ENCODE data around the gene SNX6. TPM values are rescaled to one million over a fixed set of nuclear protein-coding genes. Genes with fewer than 3 reads are reported as not detected.
A peak's percentile ranks its signal among the peaks of the same experiment; 100 is the strongest.
"Not testable (repeated sequence)": the region's sequence is repeated elsewhere in the genome, so short reads cannot be mapped to it uniquely, and the experiment has no call there.

SNX6 gene
- total RNA-seq (2014; rRNA removed; shearing (Covaris generic)), result 166 and 192 TPM in 2 replicates

DNA sequence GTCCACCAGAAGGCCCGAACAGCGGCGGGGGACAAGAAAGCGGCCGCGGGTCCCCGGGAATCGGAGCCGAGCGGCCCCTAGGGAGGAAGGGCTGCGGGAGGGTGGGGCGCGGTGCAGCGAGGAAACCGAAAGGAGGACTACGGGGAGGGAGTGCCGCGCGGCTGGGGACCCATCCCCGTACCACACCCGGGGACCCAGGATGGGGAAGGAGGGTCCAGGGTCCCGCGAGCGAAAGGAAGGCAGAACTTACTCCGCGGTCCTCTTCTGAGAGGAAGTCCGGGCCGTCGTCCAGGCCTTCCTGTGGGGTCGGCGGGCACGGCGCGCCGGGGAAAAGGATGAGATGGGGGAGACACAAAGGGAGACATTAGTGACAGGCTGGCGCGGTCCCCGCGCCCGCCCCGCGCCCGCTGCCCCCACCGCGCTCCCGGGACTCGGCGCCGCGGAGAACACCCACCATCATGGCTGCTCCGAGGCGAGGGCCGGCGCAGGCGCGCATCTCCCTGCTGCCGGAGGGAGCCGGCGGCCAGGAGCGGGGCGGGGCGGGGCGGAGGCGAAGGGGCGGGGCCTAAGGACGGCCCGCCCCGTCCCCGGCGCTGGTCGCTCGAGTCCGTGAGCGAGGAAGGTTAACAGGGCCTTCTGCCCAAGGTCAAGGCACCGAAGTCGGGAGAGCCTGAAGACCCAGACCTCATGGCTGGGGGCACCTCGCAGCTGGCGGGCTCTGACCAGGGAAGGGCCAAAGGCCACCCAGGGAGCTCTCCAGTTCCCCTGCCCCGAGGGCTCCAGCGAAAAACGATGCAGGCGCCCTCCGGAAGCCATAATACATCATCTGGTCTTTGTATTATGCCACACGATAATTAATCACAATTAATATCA lies at the start of gene SNX6:
SNX6 (minus strand) TSS at position 492 of the 873 bp plus-strand sequence; CDS start at position 460, 32 bp downstream.
- DNase-seq (ENCODE audit: low read depth), result peak; percentile 89

DNA sequence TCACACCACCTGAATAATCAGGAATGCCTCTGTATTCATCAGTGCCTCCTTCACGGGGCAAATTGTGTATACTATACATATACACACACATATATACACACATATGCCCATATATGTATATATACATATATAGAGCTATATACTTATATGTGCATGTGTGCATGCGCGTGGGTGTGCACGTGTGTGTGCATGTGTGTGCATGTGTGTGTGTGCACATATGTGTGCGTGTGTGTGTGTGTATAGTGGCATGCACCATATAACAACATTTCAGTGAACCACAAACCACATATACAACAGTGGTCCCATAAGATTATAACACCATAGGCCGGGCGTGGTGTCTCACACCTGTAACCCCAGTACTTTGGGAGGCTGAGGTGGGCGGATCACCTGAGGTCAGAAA lies 48.8 kb upstream of the SNX6 start:
- DNase-seq (ENCODE audit: low read depth), result no peak

DNA sequence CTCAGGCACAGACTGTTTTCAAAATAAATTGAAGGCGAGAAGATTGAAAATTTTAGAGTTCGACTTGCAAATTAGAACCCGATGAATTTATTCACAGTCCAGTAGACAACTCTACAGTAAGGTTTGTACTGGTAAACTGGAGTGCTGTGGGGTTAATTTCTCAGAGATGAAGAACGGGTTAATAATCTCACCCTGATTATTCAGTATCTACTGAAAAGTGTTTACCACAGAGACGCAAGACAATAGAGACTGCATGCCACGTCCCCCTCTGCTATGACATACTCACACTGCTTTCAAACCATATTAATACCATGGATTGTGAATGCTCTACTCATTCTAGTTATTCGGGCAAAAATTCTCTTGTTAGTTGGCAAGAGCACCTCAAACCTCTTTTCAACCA lies 48.4 kb upstream of the SNX6 start:
- no peak for DNase-seq (ENCODE audit: low read depth)

DNA sequence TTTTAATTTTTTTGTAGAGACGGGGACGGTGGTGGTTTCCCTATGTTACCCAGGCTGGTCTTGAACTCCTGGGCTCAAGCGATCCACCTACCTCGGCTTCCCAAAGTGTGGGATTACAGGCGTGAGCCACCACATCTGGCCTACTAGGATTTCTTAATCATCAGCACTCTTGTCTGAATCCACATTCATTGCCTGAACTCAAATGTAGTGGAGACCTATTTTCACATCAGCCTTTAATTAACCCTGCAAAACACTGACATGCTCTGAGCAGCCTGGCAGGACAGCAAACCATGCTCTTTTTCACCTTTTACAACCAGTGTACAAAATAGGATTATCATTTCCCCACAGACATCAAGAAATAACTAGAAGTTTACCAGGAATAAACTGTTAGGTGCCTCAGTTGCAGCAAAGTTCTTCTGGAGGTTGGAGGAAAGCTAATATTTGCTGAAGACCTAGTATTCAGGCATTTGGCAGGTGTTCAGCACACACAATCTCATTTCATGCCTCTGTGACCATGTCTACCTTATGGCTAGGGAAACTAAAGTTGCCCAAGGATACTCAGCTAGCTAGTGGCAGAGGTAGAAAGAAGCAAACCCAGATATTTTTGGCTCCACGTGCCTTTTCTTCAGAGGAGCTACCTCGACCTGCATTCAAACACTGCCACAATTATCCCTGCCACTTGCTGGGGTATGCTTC lies 46.7 kb upstream of the SNX6 start:
- DNase-seq (ENCODE audit: low read depth), result no peak

DNA sequence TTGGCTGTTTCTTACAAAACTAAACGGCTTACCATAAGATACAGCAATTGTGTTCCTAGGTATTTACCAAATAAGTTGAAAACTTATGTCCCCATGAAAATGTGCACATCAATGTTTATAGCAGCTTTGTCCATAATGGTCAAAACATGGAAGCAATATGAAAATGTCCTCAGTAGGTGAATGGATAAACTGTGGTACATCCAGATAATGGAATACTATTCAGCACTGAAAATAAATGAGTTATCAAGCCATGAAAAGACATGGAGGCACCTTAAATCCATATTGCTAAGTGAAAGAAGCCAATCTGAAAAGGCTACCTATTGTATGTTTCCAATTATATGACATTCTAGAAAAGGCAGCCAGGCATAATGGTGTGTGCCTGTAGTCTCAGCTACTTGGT lies 43.8 kb upstream of the SNX6 start:
- DNase-seq (ENCODE audit: low read depth), result no peak

DNA sequence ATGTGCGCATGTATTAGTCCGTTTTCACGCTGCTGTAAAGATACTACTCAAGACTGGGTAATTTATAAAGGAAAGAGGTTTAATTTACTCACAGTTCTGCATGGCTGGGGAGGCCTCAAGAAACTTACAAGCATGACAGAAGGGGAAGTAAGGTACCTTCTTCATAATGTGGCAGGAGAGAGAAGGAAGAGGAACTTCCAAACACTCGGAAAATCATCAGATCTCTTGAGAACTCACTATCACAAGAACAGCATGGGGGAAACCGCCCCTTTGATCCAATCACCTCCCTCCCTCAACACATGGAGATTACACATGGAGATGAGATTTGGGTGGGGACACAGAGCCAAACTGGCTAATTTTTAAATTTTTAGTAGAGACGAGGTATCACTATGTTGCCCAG lies 41.8 kb upstream of the SNX6 start:
- no peak for DNase-seq (ENCODE audit: low read depth)

DNA sequence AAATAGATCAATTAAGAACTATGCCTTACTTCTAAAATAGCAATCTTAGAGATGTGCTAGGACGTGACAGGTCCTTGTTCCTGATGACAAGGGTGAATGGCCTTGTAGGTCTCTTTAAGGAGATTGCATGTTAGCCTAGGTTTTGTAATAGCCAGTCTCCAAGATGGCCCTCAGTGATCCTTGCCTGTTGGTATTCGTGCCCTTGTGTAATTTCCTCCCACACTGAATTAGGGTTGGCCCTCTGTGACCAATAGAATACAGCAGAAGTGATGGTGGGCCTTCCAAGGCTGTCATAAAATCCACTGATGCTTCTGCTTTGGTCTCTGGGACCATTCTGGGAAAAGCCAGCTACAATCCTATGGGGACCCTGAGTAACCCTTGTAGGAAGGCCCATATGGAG lies 38.2 kb upstream of the SNX6 start:
- DNase-seq (ENCODE audit: low read depth), result no peak

DNA sequence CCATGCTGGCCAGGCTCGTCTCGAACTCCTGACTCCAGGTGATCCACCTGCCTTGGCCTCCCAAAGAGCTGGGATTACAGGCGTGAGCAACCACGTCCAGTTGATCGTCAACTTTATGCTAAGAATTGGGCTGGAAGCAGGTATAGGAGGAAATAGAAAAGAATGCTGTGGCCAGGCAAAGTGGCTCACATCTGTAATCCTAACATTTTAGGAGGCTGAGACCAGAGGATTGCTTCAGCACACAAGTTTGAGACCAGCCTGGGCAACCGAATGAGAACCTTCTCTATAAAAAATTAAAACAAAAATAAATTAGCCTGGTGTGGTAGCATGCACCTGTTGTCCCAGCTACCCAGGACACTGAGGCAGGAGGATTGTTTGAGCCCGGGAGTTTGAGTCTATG lies 37.1 kb upstream of the SNX6 start:
- DNase-seq (ENCODE audit: low read depth), result no peak

DNA sequence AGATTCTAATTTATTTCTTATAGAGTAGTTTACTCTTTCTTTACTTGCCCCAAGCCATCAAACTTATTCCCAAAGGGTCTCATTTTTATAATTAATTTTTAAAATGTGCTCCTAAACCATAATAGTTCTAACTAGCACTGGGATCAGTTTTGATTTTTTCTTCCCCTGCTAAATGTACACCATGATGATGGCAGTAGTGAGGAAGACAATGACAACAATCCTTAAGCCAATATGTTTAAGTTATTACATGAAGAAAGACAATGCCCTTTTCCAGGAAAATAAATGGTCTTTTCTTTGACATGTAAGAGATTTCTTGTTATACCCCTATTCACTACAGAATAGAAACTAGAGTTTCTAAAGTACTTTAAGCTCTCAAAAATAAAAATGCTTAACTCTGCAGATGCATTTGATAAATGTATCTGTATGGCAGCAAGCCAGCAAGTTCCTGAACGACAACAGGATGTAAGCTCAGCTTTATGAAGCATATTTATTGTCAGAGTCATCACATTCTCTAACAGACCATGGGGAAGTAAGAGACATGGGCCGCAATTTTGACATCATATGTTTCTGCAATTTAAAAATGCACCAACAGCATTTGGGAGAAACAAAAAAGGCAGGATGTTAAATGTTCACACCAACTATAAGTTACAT lies 36.0 kb upstream of the SNX6 start:
- peak; percentile 74 for DNase-seq (ENCODE audit: low read depth)

DNA sequence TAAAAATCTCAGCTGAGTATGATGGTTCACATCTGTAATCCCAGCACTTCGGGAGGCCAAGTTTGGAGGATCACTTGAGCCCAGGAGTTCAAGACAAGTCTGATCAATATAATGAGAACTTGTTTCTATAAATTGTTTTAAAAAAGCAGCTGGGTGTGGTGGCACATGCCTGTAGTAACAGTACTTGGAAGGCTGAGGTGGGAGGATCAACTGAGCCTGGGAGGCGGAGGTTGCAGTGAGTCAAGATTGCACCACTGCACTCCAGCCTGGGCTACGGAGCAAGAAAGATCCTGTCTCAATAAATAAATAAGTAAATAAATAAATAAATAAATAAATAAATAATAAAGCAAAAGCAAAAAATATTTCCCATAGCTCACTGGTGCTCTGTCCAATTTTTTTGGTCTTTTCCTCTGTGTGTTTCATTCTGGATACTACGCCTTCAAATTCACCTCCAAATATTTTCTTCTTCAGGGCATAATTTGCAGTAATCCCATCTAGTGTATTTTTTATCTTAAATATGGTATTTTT lies 32.7 kb upstream of the SNX6 start:
- no peak for DNase-seq (ENCODE audit: low read depth)

DNA sequence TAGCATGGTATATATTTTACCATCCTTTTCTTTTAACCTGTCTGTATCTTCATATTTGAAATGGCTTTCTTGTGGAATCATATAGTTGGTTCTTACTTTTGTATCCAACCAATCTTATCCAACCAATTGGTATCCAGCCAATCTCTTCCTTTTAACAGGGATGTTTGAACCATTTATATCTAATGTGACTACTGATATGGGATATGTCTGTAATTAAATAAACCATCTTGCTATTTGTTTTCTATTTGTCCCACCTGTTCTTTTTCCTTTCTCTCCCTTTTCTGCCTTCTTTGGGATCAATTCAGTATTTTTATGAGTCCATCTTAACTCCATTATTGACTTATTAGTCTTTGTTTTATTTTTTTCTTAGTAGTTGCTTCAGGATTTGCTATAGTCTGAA lies 30.8 kb upstream of the SNX6 start:
- no peak for DNase-seq (ENCODE audit: low read depth)

DNA sequence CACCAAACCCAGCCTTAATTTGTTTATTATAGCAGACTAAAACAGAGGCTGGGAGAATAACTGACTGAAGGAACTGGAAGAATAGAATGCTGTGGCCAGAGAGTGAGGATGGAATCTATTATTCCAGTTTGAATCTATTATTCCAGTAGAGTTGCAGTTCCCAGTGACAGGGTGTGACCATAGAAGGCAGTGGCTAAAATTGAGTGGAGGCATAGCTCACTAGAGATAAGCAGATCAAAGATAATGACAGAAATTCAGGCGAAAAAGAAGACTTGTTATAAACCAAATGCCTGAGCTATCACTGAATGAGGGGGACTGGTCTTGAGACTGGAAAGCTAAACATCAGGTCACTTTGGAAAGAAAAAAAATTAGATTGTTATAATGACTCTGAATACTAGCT lies 26.0 kb upstream of the SNX6 start:
- no peak for DNase-seq (ENCODE audit: low read depth)

DNA sequence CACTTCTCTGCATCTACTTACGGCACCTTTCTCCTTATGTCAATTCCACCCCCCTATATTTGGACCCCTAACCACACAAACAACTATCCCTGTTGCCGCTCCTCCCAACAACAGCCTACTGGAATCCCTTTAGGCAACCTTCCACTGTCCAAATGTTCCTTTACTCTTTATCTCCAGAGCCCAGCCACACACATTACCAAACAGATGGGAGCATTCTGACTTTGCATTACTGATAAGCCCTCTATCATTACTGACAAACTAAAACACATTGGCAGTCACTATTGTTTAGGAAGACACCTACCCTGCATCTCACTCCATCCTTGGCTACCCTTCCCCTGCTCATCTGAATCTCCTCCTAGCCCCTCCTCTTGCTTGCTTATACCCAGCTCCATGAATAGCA lies 23.1 kb upstream of the SNX6 start:
- not testable (repeated sequence) for DNase-seq (ENCODE audit: low read depth)

DNA sequence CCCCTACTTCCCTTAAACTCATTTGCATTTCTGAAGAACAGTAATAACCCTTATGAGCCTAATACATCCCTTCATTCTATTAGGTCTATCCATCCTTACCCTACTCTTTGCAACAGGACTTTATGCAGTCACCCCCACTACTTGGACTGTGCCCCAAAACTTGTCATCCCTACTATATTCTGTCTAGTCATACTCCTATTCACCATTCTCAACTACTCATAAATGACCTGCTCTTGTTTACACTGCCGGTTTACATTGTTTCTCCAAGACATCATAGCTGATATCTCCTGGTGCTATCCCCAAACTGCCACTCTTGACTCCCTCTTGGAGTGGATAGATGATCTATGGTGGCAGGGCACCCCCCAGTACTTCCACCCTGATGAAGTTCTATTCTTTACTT lies 22.4 kb upstream of the SNX6 start:
- DNase-seq (ENCODE audit: low read depth), result not testable (repeated sequence)

DNA sequence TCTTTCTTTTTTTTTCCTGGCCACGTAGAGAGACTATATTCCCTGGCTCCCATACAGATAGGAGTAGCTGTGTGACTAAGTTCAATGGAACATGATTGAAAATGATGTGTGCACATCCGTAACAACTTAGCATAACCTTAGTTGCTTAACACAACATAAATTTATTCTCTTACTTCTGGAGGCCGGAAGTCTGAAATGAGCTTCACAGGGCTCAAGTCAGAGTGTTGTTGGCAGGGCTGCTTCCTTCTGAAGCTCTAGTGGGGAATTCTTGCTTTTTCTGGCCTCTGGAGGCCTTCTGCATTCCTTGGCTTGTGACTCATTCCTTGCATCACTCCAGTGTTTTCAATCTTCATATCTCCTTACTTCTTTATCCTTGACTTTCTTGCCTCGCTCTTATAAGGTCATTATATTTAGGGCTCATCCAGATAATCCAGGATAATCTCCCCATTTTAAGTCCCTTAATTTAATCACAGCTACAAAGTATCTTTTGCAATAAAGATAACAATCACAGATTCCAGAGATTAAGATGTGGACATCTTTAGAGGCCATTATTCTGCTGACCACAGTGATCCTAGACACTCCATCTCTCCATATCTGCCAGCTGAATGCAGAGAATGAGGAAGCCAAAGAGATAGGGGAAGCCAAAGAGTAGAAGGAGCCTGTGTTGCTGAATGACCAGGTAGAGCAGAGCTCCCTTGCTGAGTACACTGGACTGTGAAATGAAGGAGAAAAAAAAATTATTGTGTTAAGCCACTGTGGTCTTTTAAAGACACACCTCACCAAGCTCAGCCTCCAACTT lies 21.0 kb upstream of the SNX6 start:
- DNase-seq (ENCODE audit: low read depth), result peak; percentile 84

DNA sequence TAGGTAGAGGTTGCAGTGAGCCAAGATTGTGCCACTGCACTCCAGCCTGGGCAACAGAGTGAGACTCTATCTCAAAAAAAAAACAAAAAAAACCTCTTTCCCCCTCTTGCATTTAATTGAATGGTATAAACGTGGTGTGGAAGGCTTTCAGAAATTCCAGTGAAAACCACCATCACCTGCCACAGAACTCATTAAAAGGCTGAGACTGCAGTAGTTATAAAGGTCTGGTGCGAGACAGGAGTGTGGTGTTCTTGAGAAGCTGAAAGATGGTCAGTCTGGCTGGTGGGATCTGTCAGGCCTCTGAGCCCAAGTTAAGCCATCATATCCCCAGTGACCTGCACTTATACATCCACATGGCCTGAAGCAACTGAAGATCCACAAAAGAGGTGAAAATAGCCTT lies 20.1 kb upstream of the SNX6 start:
- not testable (repeated sequence) for DNase-seq (ENCODE audit: low read depth)

DNA sequence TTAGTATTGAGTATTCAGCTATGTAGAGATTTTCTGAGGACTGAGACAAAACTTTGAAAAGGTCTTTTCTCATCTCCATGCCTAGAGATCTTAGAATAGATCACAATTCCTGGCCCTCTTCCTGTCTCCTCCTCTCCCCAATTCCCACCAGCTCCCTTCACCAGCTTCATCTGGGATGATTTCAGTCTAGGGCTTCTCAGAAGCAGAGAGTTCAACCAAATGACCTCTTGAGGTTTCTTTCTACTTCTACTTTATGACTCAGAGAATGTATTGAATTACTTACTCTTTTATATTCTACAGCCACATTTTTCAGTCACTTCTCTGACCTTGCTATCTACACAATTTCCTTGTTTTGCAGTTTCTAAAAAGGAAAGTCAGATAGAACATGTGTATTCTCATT lies 19.4 kb upstream of the SNX6 start:
- DNase-seq (ENCODE audit: low read depth), result peak; percentile 58

DNA sequence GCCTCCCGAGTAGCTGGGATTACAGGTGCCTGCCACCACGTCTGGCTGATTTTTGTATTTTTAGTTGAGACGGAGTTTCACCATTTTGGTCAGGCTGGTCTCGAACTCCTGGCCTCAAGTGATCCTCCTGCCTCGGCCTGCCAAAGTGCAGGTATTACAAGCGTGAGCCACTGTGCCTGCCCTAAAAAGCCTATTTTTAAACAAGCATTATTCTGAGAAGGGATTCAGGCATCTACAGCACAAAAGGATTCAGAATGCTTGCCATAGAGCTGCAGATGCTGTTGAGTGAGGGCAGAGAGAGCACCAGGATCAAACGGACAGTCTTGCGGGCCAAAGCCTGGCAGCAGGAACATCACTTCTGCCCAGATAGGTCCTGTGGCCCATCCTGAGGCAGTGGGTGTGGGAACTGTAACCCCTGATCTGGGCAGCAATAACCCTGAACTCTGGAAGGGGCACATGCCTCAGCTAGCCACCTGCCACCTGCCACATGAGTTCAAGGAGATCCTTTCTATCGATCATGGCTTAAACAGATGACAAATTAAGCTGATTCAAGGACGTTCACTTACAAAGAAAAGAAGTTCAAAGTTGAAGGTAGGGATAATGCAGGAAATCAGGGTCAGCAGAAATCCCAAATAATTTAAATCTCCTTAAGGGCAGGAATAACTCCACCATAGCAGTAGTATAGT lies 16.8 kb upstream of the SNX6 start:
- DNase-seq (ENCODE audit: low read depth), result no peak

DNA sequence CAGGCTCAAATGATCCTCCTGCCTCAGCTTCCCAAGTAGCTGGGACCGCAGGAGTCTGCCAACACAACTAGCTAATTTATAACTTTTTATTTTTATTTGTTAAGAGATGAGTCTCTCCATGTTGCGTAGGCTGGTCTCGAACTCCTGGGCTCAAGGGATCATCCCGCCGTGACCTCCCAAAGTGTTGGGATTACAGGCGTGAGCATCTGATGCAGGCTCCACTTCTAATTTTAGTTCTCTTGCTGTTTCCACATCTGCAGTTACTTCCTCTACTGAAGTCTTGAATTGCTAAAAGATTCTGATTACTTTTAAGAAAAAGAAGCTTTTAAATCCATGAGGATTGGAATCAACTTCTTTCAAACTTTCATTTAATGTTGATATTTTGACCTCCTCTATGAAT lies 13.4 kb upstream of the SNX6 start:
- DNase-seq (ENCODE audit: low read depth), result no peak

DNA sequence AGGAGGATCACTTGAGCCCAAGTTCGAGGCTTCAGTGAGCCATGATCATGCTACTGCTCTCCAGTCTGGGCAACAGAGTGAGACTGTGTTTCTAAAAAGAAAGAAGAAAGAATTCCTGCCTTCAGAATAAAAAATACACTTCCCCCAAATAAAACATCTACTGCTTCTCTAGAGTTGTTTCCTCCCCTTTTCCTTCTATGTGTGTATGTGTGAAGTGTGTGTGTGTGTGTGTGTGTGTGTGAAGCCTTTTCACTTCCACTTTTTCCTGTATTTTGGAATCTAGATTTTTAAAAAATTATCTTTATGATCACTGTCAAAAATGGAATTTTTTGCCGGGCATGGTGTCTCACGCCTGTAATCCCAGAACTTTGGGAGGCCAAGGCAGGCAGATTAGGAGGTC lies 12.6 kb upstream of the SNX6 start:
- DNase-seq (ENCODE audit: low read depth), result no peak

DNA sequence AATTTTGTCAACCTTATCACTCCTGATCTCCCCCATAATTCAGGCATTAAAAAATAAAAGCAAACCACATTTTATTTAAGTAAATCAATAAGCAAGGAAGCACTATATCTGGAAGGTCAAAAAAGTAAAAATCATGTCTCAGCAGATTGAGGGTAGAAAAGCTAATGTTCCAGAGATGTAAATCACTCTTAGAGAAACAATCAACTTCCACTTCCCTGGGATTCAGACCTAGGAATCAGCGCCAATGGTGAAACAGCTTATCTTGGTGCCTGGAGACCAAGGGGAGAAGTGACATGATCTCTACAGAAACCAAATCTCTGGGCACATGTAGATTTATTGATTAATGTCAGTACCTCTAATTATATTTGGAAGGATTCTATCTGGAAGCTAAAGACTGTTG lies 10.9 kb upstream of the SNX6 start:
- DNase-seq (ENCODE audit: low read depth), result no peak

All from Daoy (cell line).